ENCODE data around the gene NDRG3.

DNA sequence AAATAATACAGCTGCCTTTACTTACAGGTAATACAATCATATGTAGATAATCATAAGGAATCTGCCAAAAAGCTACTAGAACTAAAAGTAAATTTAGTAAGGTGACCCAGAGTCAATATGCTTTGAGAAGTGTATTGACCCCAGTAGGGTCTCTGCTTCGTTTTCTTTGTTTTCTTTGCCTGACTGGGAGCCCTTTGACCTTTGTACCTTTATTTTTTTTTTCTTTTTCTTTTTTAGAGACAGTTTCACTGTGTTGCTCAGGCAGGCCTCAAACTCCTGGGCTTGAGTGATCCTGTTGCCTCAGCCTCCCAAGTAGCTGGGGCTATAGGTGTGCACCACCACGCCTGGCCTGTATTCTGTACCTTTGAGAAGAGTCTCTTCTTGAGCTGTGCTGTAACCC, 122.4 kb downstream of the NDRG3 start:
- no peak for TF ChIP-seq EP300 (IDR thresholded peaks at IDR 0.05)
- no peak for TF ChIP-seq POLR2AphosphoS5 (IDR thresholded peaks at IDR 0.05)
- TF ChIP-seq, protein P1, sequence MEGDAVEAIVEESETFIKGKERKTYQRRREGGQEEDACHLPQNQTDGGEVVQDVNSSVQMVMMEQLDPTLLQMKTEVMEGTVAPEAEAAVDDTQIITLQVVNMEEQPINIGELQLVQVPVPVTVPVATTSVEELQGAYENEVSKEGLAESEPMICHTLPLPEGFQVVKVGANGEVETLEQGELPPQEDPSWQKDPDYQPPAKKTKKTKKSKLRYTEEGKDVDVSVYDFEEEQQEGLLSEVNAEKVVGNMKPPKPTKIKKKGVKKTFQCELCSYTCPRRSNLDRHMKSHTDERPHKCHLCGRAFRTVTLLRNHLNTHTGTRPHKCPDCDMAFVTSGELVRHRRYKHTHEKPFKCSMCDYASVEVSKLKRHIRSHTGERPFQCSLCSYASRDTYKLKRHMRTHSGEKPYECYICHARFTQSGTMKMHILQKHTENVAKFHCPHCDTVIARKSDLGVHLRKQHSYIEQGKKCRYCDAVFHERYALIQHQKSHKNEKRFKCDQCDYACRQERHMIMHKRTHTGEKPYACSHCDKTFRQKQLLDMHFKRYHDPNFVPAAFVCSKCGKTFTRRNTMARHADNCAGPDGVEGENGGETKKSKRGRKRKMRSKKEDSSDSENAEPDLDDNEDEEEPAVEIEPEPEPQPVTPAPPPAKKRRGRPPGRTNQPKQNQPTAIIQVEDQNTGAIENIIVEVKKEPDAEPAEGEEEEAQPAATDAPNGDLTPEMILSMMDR (IDR thresholded peaks at IDR 0.05), result no peak
